Measurements from ENCODE around the gene EML4.

Gene EML4

GRCh38 chr2:42218712-42219111 lies 49.6 kb downstream of the EML4 start:
- no peaks in the 10 kb centered on the region for H3K27me3 ChIP-seq (ENCODE audit: low read depth)
- peaks cover 21% of the 10 kb centered on the region for H3K4me1 ChIP-seq
- no peak overlapping the region for H3K4me3 ChIP-seq
- in situ Hi-C loops (cut with MboI; ENCODE audit: low sequenced_read_pairs), result no loop called here
- no peak for DNase-seq (ENCODE audit: low spot score in 2 of 2)
- no peaks in the 10 kb centered on the region for H3K9me3 ChIP-seq
- H3K36me3 ChIP-seq (replicated peaks), result no peaks in the 10 kb centered on the region

- no peaks in the 10 kb centered on the region for H3K9me3 ChIP-seq
- DNase-seq (ENCODE audit: low spot score in 2 of 2), result no peak
- H3K4me1 ChIP-seq, result peaks cover 25% of the 10 kb centered on the region
- in situ Hi-C loops (cut with MboI; ENCODE audit: low sequenced_read_pairs), result no loop called here
- H3K36me3 ChIP-seq (replicated peaks), result no peaks in the 10 kb centered on the region
- H3K4me3 ChIP-seq, result no peak overlapping the region
- no peaks in the 10 kb centered on the region for H3K27me3 ChIP-seq (ENCODE audit: low read depth)
These were observed 50.0 kb downstream of the EML4 start for GRCh38 chr2:42219160-42219559.

GRCh38 chr2:42220566-42220965 lies 51.4 kb downstream of the EML4 start:
- in situ Hi-C loops (cut with MboI; ENCODE audit: low sequenced_read_pairs), result no loop called here
- H3K4me3 ChIP-seq, result no peak overlapping the region

GRCh38 chr2:42223067-42223854 lies 54.1 kb downstream of the EML4 start:
- Histone ChIP-seq H3K36me3 (replicated peaks) (no peaks in the 10 kb centered on the region), H3K4me1 (peaks cover 21% of the 10 kb centered on the region), H3K4me3 (no peak overlapping the region), H3K27me3 (ENCODE audit: low read depth) (no peaks in the 10 kb centered on the region), H3K9me3 (no peaks in the 10 kb centered on the region)
- no peak for DNase-seq (ENCODE audit: low spot score in 2 of 2)
- in situ Hi-C loops (cut with MboI; ENCODE audit: low sequenced_read_pairs), result no loop called here

More at GRCh38 chr2:42220566-42220965, 51.4 kb downstream of the EML4 start:
- Histone ChIP-seq H3K9me3 (no peaks in the 10 kb centered on the region), H3K36me3 (replicated peaks) (no peaks in the 10 kb centered on the region), H3K27me3 (ENCODE audit: low read depth) (no peaks in the 10 kb centered on the region), H3K4me1 (peaks cover 27% of the 10 kb centered on the region)
- no peak for DNase-seq (ENCODE audit: low spot score in 2 of 2)

- Histone ChIP-seq H3K36me3 (replicated peaks) (no peaks in the 10 kb centered on the region), H3K4me1 (peaks cover 21% of the 10 kb centered on the region), H3K9me3 (no peaks in the 10 kb centered on the region), H3K27me3 (ENCODE audit: low read depth) (no peaks in the 10 kb centered on the region), H3K4me3 (no peak overlapping the region)
- DNase-seq (ENCODE audit: low spot score in 2 of 2), result no peak
- in situ Hi-C loops (cut with MboI; ENCODE audit: low sequenced_read_pairs), result no loop called here
These were observed 54.7 kb downstream of the EML4 start for GRCh38 chr2:42223855-42224268.

GRCh38 chr2:42224422-42225067 lies 55.4 kb downstream of the EML4 start:
- H3K27me3 ChIP-seq (ENCODE audit: low read depth), result no peaks in the 10 kb centered on the region
- no peak for DNase-seq (ENCODE audit: low spot score in 2 of 2)
- no peaks in the 10 kb centered on the region for H3K9me3 ChIP-seq
- no peaks in the 10 kb centered on the region for H3K36me3 ChIP-seq (replicated peaks)
- in situ Hi-C loops (cut with MboI; ENCODE audit: low sequenced_read_pairs), result no loop called here
- H3K4me1 ChIP-seq, result peaks cover 21% of the 10 kb centered on the region
- no peak overlapping the region for H3K4me3 ChIP-seq

GRCh38 chr2:42225573-42225972 lies 56.4 kb downstream of the EML4 start:
- Histone ChIP-seq H3K4me1 (peaks cover 21% of the 10 kb centered on the region), H3K9me3 (no peaks in the 10 kb centered on the region), H3K27me3 (ENCODE audit: low read depth) (no peaks in the 10 kb centered on the region), H3K4me3 (no peak overlapping the region), H3K36me3 (replicated peaks) (no peaks in the 10 kb centered on the region)
- no peak for DNase-seq (ENCODE audit: low spot score in 2 of 2)
- in situ Hi-C loops (cut with MboI; ENCODE audit: low sequenced_read_pairs), result no loop called here

- Histone ChIP-seq H3K4me1 (peaks cover 19% of the 10 kb centered on the region), H3K4me3 (no peak overlapping the region), H3K36me3 (replicated peaks) (no peaks in the 10 kb centered on the region), H3K9me3 (no peaks in the 10 kb centered on the region), H3K27me3 (ENCODE audit: low read depth) (no peaks in the 10 kb centered on the region)
- no peak for DNase-seq (ENCODE audit: low spot score in 2 of 2)
- in situ Hi-C loops (cut with MboI; ENCODE audit: low sequenced_read_pairs), result no loop called here
These were observed 58.3 kb downstream of the EML4 start for GRCh38 chr2:42227491-42227890.

- in situ Hi-C loops (cut with MboI; ENCODE audit: low sequenced_read_pairs), result no loop called here
- peaks cover 12% of the 10 kb centered on the region for H3K4me1 ChIP-seq
- no peak for DNase-seq (ENCODE audit: low spot score in 2 of 2)
- H3K27me3 ChIP-seq (ENCODE audit: low read depth), result no peaks in the 10 kb centered on the region
- no peaks in the 10 kb centered on the region for H3K36me3 ChIP-seq (replicated peaks)
- no peak overlapping the region for H3K4me3 ChIP-seq
- H3K9me3 ChIP-seq, result no peaks in the 10 kb centered on the region
These were observed 58.9 kb downstream of the EML4 start for GRCh38 chr2:42228101-42228500.

GRCh38 chr2:42229949-42230348 lies 60.8 kb downstream of the EML4 start:
- Histone ChIP-seq H3K27me3 (ENCODE audit: low read depth) (no peaks in the 10 kb centered on the region), H3K4me1 (no peaks in the 10 kb centered on the region), H3K4me3 (no peak overlapping the region), H3K9me3 (no peaks in the 10 kb centered on the region), H3K36me3 (replicated peaks) (no peaks in the 10 kb centered on the region)
- no peak for DNase-seq (ENCODE audit: low spot score in 2 of 2)
- in situ Hi-C loops (cut with MboI; ENCODE audit: low sequenced_read_pairs), result loop anchor here (10.0 kb wide), 1 partner anchor 135 kb away; no protein-coding TSS in a partner anchor

- no peaks in the 10 kb centered on the region for H3K27me3 ChIP-seq (ENCODE audit: low read depth)
- H3K9me3 ChIP-seq, result no peaks in the 10 kb centered on the region
- in situ Hi-C loops (cut with MboI; ENCODE audit: low sequenced_read_pairs), result loop anchor here (10.0 kb wide), 1 partner anchor 136 kb away; no protein-coding TSS in a partner anchor
- H3K36me3 ChIP-seq (replicated peaks), result no peaks in the 10 kb centered on the region
- no peak for DNase-seq (ENCODE audit: low spot score in 2 of 2)
- no peaks in the 10 kb centered on the region; the same call in 1 of the 2 replicates for H3K4me1 ChIP-seq
- no peak overlapping the region for H3K4me3 ChIP-seq
These were observed 61.7 kb downstream of the EML4 start for GRCh38 chr2:42230891-42231290.

- no peak for DNase-seq (ENCODE audit: low spot score in 2 of 2)
- Histone ChIP-seq H3K9me3 (no peaks in the 10 kb centered on the region), H3K4me3 (no peak overlapping the region), H3K27me3 (ENCODE audit: low read depth) (no peaks in the 10 kb centered on the region), H3K4me1 (peaks cover 7% of the 10 kb centered on the region), H3K36me3 (replicated peaks) (no peaks in the 10 kb centered on the region)
- in situ Hi-C loops (cut with MboI; ENCODE audit: low sequenced_read_pairs), result loop anchor here (10.0 kb wide), 1 partner anchor 137 kb away; no protein-coding TSS in a partner anchor
These were observed 62.9 kb downstream of the EML4 start for GRCh38 chr2:42232024-42232423.

GRCh38 chr2:42233976-42234441 lies 64.9 kb downstream of the EML4 start:
- H3K9me3 ChIP-seq, result no peaks in the 10 kb centered on the region
- no peak for DNase-seq (ENCODE audit: low spot score in 2 of 2)
- H3K27me3 ChIP-seq (ENCODE audit: low read depth), result no peaks in the 10 kb centered on the region
- H3K4me3 ChIP-seq, result no peak overlapping the region
- no peaks in the 10 kb centered on the region for H3K36me3 ChIP-seq (replicated peaks)
- in situ Hi-C loops (cut with MboI; ENCODE audit: low sequenced_read_pairs), result loop anchor here (10.0 kb wide), 1 partner anchor 139 kb away; no protein-coding TSS in a partner anchor
- peaks cover 7% of the 10 kb centered on the region for H3K4me1 ChIP-seq

- H3K4me1 ChIP-seq, result peaks cover 21% of the 10 kb centered on the region
- H3K27me3 ChIP-seq (ENCODE audit: low read depth), result no peaks in the 10 kb centered on the region
- H3K36me3 ChIP-seq (replicated peaks), result no peaks in the 10 kb centered on the region
- H3K9me3 ChIP-seq, result no peaks in the 10 kb centered on the region
- no peak for DNase-seq (ENCODE audit: low spot score in 2 of 2)
- no peak overlapping the region for H3K4me3 ChIP-seq
- in situ Hi-C loops (cut with MboI; ENCODE audit: low sequenced_read_pairs), result loop anchor here (10.0 kb wide), 1 partner anchor 142 kb away; no protein-coding TSS in a partner anchor
These were observed 67.8 kb downstream of the EML4 start for GRCh38 chr2:42236911-42237310.
